Activated naive CD4-positive, alpha-beta T cell treated with anti-CD3 and anti-CD28 coated beads, Interleukin-2, amount 50 U/mL, for 72 hours (primary cell): ENCODE measurements around the gene KRT36. TPM values are rescaled to one million over a fixed set of nuclear protein-coding genes. Genes with fewer than 3 reads are reported as not detected.
A peak's percentile ranks its signal among the peaks of the same experiment; 100 is the strongest.

Experiments used
- ATAC-seq, 2 donors: fragments of 150-1000 bp; cut with Tn5 transposase; 2 replicates each; pipeline ENCODE4 v1.10.0; 2021; ENCODE audit warnings: mild to moderate bottlenecking in 2 of 2, moderate library complexity in 2 of 2
- DNase-seq, 2 donors: peaks; one replicate each; pipeline ENCODE4 v3.0.0; 2021 to 2022; ENCODE audit warnings: low spot score in 2 of 2
- H3K27ac Mint-ChIP-seq, 2 donors: one replicate each; pipeline ENCODE4 v1.8.0; 2022; ENCODE audit warnings: mild to moderate bottlenecking in 2 of 2, mixed read lengths in 2 of 2
- H3K36me3 Mint-ChIP-seq, 2 donors: one replicate each; pipeline ENCODE4 v1.8.0; 2022; ENCODE audit warnings: mixed read lengths in 2 of 2
- H3K9me3 Mint-ChIP-seq, 2 donors: one replicate each; pipeline ENCODE4 v1.8.0; 2022; ENCODE audit warnings: mixed read lengths in 2 of 2
- total RNA-seq, 2 donors: library from RNA; stranded (reverse); gene quantifications; one replicate each; pipeline ENCODE4 v1.2.3, GENCODE V29; 2022

The KRT36 gene
- total RNA-seq, 2 donors from 2014 or later = not detected

DNA sequence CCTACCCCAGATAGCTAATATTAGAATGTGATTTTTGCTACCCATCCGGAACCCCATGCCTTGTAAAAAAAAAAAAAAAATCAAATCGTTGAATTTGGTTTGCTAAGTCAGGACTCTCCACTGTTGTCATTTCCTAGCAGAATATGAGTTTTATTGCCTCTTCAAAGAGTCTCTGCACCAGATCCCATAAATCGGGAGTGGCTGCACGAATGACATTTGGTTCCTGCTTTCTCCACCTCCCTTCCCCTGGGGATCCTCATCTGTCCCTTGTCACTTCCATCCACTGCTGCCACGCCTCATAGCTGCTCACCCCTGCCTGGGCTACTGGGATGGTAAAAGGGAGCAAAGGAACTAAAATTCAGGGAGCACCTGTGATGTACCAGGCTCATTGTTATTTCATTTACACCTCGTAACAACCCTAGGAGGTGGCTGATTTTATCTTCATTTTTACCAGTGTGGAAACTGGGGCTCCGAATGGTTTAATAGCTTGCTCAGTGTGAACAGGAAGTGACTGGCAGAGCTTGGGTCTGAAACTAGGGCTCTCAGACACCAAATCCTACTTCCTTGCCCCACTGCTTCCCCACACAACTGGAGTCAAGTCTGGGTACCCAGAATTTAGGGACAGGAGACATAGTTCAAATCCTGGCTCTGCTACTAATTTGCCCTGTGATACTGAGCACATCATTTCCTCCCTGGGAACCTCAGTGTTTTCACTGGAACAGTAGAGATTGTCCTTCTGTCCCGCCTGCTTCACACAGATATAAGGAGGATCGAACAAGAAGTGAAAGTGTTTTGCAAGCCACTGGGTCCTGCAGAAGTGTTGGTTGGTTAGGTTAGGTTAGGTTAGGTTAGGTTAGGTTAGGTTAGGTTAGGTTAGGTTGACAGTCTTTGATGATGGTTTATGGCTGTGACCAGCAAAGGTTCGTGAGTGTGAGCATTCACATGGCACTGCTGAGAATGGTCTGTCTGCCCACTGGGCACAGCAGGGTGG lies 585 bp upstream of the KRT36 start:
- Mint-ChIP-seq H3K27ac (peak overlapping the region in 1 of 2 donors; percentile 34), H3K36me3 (no peaks in the 10 kb centered on the region), H3K9me3 (no peaks in the 10 kb centered on the region)
- no peak for DNase-seq
- ATAC-seq = no peak

DNA sequence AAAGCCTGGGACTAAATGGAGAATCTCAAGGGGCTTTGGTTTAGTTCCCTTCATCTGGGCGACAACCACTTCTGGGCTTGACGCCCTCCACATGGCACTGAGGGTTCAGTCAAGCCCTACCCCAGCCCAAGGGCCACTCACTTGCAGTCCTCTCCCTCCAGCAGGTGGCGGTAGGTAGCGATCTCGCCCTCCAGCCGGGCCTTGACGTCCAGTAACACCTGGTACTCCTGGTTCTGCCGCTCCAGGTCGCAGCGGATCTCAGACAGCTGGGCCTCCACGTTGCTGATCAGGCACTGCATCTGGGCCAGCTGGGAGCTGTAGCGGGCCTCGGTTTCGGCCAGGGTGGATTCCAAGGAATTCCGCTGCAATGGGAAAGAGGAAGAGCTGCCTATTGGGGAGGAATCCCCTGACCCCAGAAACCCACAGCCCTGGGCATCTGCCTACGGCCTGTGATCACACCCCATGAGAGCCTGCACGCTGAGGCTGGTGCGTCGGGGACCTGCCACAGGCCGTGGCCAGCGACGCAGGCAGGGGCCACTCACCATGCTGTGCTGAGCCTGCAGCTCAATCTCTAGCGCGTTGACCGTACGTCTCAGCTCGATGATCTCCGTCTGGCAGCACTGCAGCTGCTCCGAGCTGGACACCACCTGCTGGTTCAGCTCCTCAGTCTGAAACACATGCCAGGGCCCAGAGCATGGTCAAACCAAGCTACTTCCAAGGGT lies 2.7 kb downstream of the KRT36 start:
- DNase-seq = peak in 1 of 2 donors; percentile 62
- no peaks in the 10 kb centered on the region for H3K9me3 Mint-ChIP-seq
- H3K27ac Mint-ChIP-seq = no peak overlapping the region

DNA sequence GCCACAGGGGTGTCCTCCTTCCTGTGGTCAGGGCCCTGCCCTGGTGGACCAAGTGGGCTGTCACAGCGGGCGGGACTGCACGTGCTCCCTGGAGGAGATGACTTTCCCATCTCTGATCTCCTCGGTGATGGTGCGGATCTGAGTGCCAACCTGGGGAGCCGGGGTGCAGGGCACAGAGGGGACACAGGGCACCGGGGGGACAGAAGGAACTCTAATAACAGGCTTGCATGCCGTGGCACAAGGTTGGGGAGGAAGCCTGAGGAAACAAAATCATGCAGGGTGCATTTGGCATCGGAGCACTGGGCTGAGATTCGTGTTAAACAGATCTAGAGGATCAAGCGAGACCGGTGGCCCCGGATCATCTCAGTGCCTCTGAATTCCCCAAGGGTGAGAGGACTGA lies 3.4 kb downstream of the KRT36 start:
- Mint-ChIP-seq H3K27ac (no peak overlapping the region), H3K9me3 (no peaks in the 10 kb centered on the region), H3K36me3 (no peaks in the 10 kb centered on the region)
- ATAC-seq (no peak), DNase-seq (no peak)

More for the DNA sequence above, 2.7 kb downstream of the KRT36 start:
- peak in 1 of 2 donors; percentile 31 for ATAC-seq
- H3K36me3 Mint-ChIP-seq = no peaks in the 10 kb centered on the region

DNA sequence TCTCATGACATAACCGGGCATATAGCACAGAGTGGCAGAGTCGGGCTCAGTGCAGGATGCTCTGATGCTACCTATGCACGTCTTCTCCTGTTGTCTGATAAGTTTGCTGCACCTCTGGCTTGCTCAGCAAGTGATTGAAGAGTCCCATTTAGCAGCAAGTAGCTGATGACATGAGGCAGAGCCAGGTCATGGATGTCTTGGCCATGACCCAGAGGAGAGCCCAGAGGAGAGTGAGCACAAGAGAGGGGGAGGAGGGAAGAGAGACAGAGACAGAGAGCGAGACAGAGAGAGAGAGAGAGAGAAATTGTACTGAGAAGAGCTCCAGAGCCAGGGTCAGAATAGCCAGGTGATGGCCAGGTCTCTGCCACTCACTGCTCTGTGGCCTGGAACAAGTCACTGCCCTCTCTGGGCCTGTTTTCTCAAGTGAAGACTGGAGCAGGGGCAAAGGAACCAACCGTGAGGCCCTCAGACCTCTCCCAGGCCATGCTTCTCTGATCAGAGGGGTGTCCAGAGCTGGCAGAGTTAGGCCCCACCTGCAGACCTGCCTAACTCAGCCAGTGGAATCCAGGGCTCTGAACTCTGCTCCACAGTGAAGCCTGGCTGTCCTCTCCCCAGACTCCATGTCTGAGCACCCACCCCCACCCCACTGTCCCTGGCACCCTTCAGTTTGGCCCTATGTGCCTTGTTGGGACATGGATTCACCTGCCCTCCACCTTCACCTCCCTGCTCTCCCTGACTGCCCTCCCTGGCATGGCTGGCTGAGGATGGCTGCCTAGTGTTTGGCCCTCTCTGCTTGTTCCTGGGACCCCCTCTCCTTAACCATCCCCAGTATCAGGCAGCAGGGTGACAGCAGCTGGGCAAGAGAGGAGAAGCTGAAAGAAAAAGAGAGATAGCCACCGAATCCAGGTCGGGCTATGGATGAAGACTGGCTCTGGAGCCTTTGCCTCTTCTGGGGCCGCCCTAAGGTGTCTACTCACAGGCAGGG lies 4.5 kb downstream of the KRT36 start:
- Mint-ChIP-seq H3K27ac (no peak overlapping the region), H3K9me3 (no peaks in the 10 kb centered on the region), H3K36me3 (no peaks in the 10 kb centered on the region)
- ATAC-seq = no peak
- DNase-seq = no peak

DNA sequence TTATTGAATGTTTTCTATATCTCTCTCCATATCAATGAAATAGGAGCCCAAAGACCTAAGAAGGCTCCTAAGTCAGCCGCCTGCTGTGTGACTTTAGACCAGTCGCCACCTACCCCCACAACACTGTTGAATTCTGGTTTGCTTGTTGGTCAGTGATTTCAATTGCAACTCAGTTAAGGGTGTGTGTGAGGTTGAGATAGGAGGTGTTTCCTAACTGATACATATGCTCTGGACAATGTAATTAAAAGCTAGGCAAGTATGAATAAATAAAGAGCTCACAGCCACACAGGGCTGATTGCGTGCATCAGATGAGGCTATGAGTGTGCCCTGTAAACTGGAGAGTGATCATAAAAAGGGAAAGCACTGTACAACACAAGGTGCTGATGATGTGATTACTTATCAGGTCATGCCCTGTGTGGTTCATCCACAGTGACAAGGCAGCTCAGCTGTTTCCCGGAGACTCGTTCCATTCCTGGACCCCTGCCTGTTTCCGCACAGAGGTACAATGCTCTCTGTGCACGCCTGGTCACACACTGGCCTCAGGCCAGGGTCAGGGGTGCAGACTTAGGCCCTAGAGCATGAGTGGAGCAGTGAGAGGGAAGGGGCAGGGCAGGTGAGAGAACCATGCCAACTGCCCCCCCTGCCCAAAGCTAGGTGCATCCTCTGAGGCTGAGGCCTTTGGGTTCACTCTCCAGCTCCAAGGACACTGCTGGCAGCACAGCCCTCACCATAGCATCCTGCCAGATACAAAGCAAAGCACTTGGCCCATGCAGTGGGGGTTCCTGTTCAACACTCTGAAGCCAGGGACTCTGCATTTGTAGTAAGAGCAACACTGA lies 5.5 kb downstream of the KRT36 start:
- DNase-seq (no peak), ATAC-seq (no peak)
- no peaks in the 10 kb centered on the region for H3K9me3 Mint-ChIP-seq
- H3K36me3 Mint-ChIP-seq = no peaks in the 10 kb centered on the region
- H3K27ac Mint-ChIP-seq = no peak overlapping the region

DNA sequence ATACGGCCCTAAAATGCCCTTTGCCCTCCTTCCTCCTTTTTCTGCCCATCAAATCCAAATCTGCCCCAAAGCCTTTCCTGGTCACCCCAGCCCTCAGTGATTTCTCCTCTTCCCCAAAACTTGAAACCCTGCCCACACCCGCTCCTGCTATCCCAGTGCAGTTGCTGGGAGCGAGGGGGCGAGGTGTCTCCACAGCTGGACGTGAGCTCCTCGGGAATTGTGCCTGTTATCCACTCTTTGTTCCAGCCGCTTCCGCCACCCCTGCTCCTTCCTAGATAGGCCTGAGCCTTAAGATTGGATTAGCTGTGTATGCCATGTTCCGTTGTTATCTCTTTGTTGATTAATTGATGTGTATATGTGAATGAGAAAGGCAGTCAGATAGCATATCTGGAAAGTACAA lies 6.2 kb downstream of the KRT36 start:
- H3K36me3 Mint-ChIP-seq = no peaks in the 10 kb centered on the region
- no peak overlapping the region for H3K27ac Mint-ChIP-seq
- peak in 1 of 2 donors; percentile 11 for DNase-seq
- ATAC-seq = no peak
- no peaks in the 10 kb centered on the region for H3K9me3 Mint-ChIP-seq

DNA sequence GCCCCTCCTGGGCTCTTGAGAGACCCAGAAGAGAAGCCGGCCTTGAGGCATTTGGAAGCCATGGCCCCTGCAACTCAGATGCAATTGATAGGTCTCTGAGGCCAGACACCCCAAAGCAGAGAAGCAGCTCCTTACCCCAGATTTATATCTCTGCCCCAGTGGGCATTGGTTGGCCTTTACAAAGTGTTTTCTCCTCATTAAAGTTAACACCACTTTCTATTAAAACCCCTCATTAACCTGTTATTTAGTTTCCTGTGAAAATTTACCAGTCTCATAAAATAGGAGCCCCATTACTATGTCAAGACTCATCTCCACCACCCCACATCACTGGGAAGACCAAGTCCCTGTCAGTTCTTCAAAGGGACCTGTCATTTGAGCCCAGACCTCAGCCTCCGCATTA lies 8.7 kb downstream of the KRT36 start, which contains the start of gene KRT35:
KRT35 (minus strand) TSS at position 116 of the 400 bp plus-strand sequence; CDS start at position 62, 54 bp downstream.
- DNase-seq (no peak), ATAC-seq (no peak)
- no peaks in the 10 kb centered on the region for H3K36me3 Mint-ChIP-seq
- H3K27ac Mint-ChIP-seq = no peak within 1 kb of the TSS
- H3K9me3 Mint-ChIP-seq = no peaks in the 10 kb centered on the region

DNA sequence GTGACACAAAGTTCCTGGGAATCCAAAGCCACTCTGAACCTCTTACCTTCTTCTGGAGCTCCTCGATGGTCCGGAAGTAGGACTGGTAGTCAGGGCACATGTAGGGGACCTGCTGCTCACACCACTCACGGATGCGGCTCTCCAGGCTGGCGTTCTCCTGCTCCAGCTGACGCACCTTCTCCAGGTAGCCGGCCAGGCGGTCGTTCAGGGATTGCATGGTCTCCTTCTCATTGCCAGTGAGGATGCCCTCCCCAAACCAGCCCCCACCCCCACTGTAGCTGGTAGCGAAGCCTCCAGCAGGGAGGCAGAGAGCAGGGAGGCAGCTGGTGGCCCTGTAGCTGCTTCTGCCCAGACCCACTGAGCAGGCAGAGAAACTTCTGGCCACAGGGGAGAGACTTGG lies 9.1 kb downstream of the KRT36 start:
- DNase-seq (no peak), ATAC-seq (no peak)
- Mint-ChIP-seq H3K27ac (no peak overlapping the region), H3K9me3 (no peaks in the 10 kb centered on the region), H3K36me3 (no peaks in the 10 kb centered on the region)

DNA sequence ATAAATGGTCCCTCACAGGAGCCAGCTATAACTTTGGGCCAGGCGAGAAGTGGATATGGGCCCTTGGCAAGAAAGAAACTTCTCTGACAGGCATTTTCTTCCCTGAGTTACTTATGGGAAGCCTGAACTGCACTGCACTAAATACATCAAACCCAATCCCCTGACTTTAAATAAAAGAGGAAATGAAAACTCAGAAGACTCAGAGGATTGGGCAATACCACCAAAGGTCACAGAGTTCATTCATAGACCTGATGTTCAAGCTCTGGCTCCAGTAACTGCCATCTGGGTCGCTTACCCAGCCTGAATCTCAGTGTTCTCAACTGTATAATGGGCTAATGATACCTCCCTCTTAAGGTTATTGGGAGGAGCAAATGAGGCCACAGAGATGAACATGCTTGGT lies 9.6 kb downstream of the KRT36 start:
- ATAC-seq = no peak
- Mint-ChIP-seq H3K9me3 (no peaks in the 10 kb centered on the region), H3K36me3 (no peaks in the 10 kb centered on the region), H3K27ac (no peak overlapping the region)
- no peak for DNase-seq

DNA sequence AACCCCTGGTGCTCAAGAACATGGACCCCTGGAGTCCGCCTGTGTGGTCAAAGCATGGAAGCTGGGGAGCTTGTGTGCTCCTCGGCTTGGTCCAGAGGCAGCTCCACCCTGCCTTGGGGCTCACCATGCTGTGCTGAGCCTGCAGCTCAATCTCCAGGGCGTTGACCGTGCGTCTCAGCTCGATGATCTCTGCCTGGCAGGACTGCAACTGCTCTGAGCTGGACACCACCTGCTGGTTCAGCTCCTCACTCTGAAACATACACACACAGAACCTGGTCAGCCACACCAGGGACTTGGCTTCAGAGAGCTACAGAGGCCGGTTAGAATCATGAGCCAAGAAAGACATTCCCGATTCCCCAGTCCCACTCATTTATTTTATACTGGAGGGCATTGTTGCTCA lies 11.5 kb downstream of the KRT36 start:
- no peak for DNase-seq

DNA sequence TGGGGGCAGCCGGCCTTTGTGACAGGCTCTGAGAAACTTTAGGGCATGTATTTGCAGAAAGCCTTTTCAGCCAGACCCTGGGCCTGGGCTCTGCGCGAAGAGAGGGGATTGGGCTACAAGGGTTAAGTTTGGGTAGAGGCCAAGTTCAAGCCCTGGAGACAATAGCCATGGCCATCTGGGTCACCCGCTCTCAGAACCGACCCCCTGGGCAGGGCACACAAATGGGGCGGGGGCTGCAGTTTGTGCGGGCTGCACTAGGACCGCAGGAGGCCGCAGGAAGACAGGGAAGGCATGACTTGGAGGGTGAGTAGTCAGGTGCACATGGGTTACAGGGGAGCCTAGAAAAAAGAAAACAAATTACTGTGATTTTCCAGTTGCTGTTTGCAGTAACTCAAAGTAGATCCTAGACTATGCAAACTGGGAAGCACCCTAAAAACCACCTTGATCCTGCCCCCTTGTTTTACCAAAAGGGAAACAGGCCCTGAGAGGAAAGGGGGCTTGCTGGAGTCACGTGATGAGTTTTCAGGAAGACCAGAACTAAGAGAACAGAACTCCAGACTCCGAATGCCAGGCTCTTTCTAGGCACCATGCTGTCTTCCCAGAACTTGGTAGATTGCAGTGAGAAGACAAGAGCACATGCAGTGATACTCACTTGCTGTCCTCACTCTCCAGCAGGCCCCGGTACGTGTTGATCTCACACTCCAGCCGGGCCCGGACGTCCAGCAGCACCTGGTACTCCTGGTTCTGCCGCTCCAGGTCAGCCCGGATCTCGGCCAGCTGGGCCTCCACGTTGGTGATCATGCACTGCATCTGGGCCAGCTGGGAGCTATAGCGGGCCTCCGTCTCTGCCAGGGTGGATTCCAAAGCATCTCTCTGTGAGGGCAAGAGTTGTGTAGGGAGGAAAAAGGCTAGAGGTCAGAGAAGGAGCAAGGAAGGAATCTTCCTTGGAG lies 12.6 kb downstream of the KRT36 start:
- Mint-ChIP-seq H3K27ac (peak overlapping the region in 1 of 2 donors; percentile 81), H3K9me3 (peaks cover 4 to 5% of the 10 kb centered on the region in 2 donors), H3K36me3 (no peaks in the 10 kb centered on the region)
- ATAC-seq = no peak
- no peak for DNase-seq

More for the DNA sequence above, 11.5 kb downstream of the KRT36 start:
- H3K36me3 Mint-ChIP-seq = no peaks in the 10 kb centered on the region
- no peaks in the 10 kb centered on the region for H3K9me3 Mint-ChIP-seq
- peak overlapping the region in 1 of 2 donors; percentile 32 for H3K27ac Mint-ChIP-seq
- ATAC-seq = no peak

DNA sequence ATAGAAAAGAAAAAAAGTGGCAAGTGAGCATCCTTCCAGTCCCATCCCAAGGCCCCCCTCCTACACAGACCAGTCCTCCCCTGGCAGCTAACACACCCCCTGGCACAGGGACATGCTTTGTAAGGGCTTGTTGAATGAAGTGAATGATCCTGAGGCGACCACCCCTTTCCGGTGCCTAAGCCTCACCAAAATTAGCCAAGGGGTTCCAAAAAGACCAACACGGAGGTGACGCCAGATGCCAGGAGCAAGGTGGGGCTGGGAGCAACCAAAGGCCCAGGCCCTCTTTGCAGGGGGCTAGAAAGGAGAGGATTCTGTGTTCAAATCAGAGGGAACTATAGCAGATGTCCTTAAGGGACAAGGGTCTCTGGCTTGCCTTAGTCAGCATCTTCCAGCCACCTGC lies 14.3 kb downstream of the KRT36 start:
- ATAC-seq = no peak
- Mint-ChIP-seq H3K27ac (no peak overlapping the region), H3K9me3 (peaks cover 7 to 9% of the 10 kb centered on the region in 2 donors), H3K36me3 (no peaks in the 10 kb centered on the region)
- no peak for DNase-seq

DNA sequence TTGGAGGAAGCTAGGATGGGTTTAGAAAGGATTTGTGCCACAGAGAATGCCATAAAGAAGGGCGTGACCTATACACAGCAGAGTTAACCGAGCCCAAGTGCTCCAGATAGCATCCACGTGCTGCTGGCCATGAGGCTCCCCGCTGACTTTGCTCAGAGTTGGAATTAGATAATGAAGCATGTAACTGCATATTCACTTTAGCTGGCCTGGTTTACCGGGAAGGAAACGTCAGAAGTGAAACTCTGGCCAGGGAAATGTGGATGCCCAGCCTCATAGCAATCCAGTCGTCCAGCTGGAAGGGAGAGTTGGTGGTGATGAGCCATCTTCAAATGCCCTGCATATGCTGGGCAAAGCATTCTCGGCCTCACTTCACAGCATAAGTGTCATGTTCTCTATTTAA lies 14.8 kb downstream of the KRT36 start:
- DNase-seq (no peak), ATAC-seq (no peak)
- Mint-ChIP-seq H3K9me3 (peaks cover 7 to 9% of the 10 kb centered on the region in 2 donors), H3K36me3 (no peaks in the 10 kb centered on the region), H3K27ac (no peak overlapping the region)

DNA sequence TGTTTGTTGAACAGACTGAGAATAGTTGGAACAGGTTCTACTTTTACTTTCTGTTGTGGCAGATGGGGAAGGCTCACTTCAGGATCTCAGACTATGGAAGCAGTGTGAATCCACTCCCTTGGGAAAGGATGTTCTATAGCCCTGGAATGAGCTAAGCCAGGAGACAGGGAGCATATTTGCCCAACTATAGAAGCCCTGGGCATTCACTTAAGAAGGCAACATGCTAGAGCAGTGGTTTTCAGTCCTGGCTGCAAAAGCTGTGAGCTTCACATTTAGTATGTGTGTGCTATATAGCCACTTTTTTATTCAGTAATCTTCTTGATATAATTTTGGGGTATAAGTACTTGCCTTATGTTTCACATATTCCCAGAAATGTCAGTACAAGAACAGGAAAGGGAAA lies 21.4 kb downstream of the KRT36 start:
- peaks cover 7 to 17% of the 10 kb centered on the region in 2 donors for H3K9me3 Mint-ChIP-seq
- no peak overlapping the region for H3K27ac Mint-ChIP-seq
- H3K36me3 Mint-ChIP-seq = no peaks in the 10 kb centered on the region
- ATAC-seq (no peak), DNase-seq (no peak)

DNA sequence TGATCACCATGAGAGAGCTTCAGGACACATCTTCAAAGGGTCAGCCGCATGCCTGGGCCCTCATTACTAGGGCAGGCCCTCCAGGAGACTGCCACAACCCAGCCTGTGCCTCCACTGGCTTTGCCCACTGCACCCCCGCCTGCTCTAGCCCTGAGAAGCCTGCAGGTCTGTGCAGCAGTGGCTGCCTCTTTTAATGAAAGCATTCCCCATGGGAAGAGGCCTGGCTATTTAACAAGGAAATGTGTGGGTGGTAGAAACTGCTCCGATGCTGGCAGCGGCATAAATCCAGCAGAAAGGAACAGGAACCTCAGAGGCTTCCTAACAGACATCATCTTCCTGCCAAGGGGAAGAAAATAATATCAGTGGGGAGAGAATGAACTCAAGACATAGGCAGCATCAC lies 22.1 kb downstream of the KRT36 start:
- ATAC-seq (no peak), DNase-seq (no peak)

More for the DNA sequence above, 22.1 kb downstream of the KRT36 start:
- no peaks in the 10 kb centered on the region for H3K36me3 Mint-ChIP-seq
- H3K9me3 Mint-ChIP-seq = peaks cover 4 to 12% of the 10 kb centered on the region in 2 donors
- H3K27ac Mint-ChIP-seq = no peak overlapping the region
